HepG2 (cell line): ENCODE results near the gene PRCD. TPM values are rescaled to one million over a fixed set of nuclear protein-coding genes. Genes with fewer than 3 reads are reported as not detected.

Experiments
- AKAP8 ChIP-seq: sonication (generic); formaldehyde crosslinking; IDR thresholded peaks from 2 replicates; pipeline ENCODE4 v1.5.1; 2020; ENCODE audit warnings: mild to moderate bottlenecking, missing genetic modification reagents
- ATM ChIP-seq: fragments of 450-650 bp; IDR thresholded peaks from 2 replicates; pipeline ENCODE4 v1.7.1; 2017; ENCODE audit warnings: mild to moderate bottlenecking, borderline replicate concordance
- HNF4A ChIP-seq: sonication (generic); formaldehyde crosslinking; IDR thresholded peaks from 2 replicates; pipeline ENCODE4 v1.4.0; 2020; ENCODE audit warnings: missing genetic modification reagents
- HNF4G ChIP-seq, 2 experiments: sonication (generic) in 1 of 2; formaldehyde crosslinking in 1 of 2; IDR thresholded peaks; 2 replicates each; pipeline versions ENCODE4 v1.4.0 to v1.6.1; 2011 to 2020; ENCODE audit warnings: borderline replicate concordance in 2 of 2, low read depth in 2 of 2, mild to moderate bottlenecking in 2 of 2, low read length in 1 of 2, missing genetic modification reagents in 1 of 2, moderate library complexity in 1 of 2
- MAZ ChIP-seq, 2 experiments: sonication (generic) in 1 of 2; formaldehyde crosslinking in 1 of 2; IDR thresholded peaks; 2 replicates each; pipeline versions ENCODE4 v1.5.0 to v1.6.1; 2012 to 2020; ENCODE audit warnings: low read depth in 2 of 2, mild to moderate bottlenecking in 2 of 2, borderline replicate concordance in 1 of 2, improper control_type of control experiment in 1 of 2, low read length in 1 of 2, missing genetic modification reagents in 1 of 2, moderate library complexity in 1 of 2
- MYPOP ChIP-seq: sonication (generic); formaldehyde crosslinking; IDR thresholded peaks from 2 replicates; pipeline ENCODE4 v1.8.1; 2023; ENCODE audit warnings: mild to moderate bottlenecking, moderate library complexity, missing genetic modification reagents
- PREB ChIP-seq: sonication (generic); formaldehyde crosslinking; IDR thresholded peaks from 2 replicates; pipeline ENCODE4 v1.4.0; 2020; ENCODE audit warnings: missing genetic modification reagents
- SIN3A ChIP-seq: IDR thresholded peaks from 2 replicates; pipeline ENCODE4 v1.6.1; 2011; ENCODE audit warnings: low read depth, mild to moderate bottlenecking, control low read depth, low read length, borderline replicate concordance
- SNAI1 ChIP-seq: sonication (generic); formaldehyde crosslinking; IDR thresholded peaks from 2 replicates; pipeline ENCODE4 v1.5.0; 2020; ENCODE audit warnings: mild to moderate bottlenecking, missing genetic modification reagents, borderline replicate concordance
- TBP ChIP-seq: sonication (generic); formaldehyde crosslinking; IDR thresholded peaks from 2 replicates; pipeline ENCODE4 v1.5.0; 2020; ENCODE audit warnings: missing genetic modification reagents
- ZNF276 ChIP-seq: sonication (generic); formaldehyde crosslinking; IDR thresholded peaks from 2 replicates; pipeline ENCODE4 v1.4.0; 2020; ENCODE audit warnings: mild to moderate bottlenecking, low read depth, missing genetic modification reagents
- ZNF580 ChIP-seq: IDR thresholded peaks from 2 replicates; pipeline ENCODE4 v1.6.1; 2016; ENCODE audit warnings: low read depth, borderline replicate concordance
- polyA plus RNA-seq, 8 experiments: library from polyadenylated mRNA; depleted of rRNA in 3 of 8; stranded (reverse) in 7 of 8; unstranded in 1 of 8; fragments of >200 nt; fragmentation: Illumina TruSeq in 4 of 8; extraction: Trizol in 4 of 8; gene quantifications; 2 replicates each; pipeline versions ENCODE4 v1.2.1 to v1.2.3, GENCODE V29; 2011 to 2016; ENCODE audit warnings: low read depth in 4 of 8, missing spikeins in 1 of 8, mixed read lengths in 1 of 8; ENCODE audit not compliant: insufficient read depth in 1 of 8
- total RNA-seq, 5 experiments: library from RNA; depleted of rRNA; stranded (reverse); fragments of >200 nt; fragmentation: Illumina TruSeq; extraction: Trizol; gene quantifications; 2 replicates each; pipeline ENCODE4 v1.2.3, GENCODE V29; 2016; ENCODE audit warnings: low read depth in 1 of 5
- TF ChIP-seq, protein P1 (sequence below): sonication (generic); formaldehyde crosslinking; IDR thresholded peaks from 2 replicates; pipeline ENCODE4 v1.5.0; 2020; ENCODE audit warnings: mild to moderate bottlenecking, missing genetic modification reagents
- TF ChIP-seq, protein P2 (sequence below): sonication (generic); formaldehyde crosslinking; IDR thresholded peaks from 2 replicates; pipeline ENCODE4 v1.5.0; 2020; ENCODE audit warnings: missing genetic modification reagents
- TF ChIP-seq, protein P3 (sequence below): IDR thresholded peaks from 2 replicates; pipeline ENCODE4 v1.6.1; 2016; ENCODE audit warnings: mild to moderate bottlenecking

Gene PRCD
- total and polyA plus RNA-seq, 2 of the 13 experiments (the other 11 are each of a cell fraction or from before 2014, with no cell fraction given) = 0.51 TPM; not detected in 1

DNA sequence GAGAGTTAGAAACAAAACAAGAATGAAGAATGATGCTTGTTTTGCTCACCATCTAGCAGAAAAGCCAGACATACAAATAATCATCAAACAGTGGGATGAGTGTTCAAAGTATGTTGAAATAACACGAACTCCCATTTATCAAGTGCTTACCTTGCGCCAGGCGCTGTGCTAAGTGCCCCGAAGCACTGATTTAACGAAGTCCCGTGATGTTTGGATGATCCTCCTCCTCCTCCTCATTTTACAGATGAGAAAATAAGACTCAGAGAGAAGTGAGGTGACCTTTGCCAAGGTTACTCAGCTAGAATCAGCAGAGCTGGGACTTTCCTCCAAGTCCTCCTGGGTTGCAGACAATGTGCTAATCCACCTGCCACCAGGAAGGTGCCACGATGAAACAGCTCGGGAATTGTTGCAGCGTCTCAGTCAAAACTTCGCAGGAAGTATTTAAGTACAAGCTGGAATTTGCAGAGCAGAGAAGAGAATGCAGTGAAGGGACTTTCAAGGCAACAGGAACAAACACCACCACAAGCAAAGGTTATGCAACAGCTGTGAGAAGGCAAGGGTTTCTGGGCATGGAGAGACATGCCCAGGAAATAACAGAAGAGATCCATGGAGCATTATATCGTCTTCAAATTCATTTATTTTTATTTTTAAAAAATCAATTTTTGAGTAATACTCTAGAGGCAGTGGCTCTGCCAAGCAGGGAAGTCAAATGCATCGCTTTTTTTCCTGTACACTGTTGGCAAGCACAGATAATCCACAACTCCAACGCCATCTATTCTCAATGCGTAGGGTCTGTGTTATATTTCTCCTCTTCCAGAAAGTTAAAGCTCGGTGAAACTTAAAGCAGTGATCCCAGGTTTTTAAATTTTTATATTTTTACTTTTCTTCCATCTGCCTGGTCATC, 11.1 kb downstream of the PRCD start (continued):
- TF ChIP-seq, protein P1, sequence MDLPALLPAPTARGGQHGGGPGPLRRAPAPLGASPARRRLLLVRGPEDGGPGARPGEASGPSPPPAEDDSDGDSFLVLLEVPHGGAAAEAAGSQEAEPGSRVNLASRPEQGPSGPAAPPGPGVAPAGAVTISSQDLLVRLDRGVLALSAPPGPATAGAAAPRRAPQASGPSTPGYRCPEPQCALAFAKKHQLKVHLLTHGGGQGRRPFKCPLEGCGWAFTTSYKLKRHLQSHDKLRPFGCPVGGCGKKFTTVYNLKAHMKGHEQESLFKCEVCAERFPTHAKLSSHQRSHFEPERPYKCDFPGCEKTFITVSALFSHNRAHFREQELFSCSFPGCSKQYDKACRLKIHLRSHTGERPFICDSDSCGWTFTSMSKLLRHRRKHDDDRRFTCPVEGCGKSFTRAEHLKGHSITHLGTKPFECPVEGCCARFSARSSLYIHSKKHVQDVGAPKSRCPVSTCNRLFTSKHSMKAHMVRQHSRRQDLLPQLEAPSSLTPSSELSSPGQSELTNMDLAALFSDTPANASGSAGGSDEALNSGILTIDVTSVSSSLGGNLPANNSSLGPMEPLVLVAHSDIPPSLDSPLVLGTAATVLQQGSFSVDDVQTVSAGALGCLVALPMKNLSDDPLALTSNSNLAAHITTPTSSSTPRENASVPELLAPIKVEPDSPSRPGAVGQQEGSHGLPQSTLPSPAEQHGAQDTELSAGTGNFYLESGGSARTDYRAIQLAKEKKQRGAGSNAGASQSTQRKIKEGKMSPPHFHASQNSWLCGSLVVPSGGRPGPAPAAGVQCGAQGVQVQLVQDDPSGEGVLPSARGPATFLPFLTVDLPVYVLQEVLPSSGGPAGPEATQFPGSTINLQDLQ (CRISPR knock-in tag) = peak; percentile 29; the same call in 1 of the 2 replicates
- TF ChIP-seq MAZ (IDR thresholded peaks at IDR 0.05; ENCODE audit: borderline replicate concordance, low read depth, low read length) (no peak), MAZ (CRISPR knock-in tag; IDR thresholded peaks at IDR 0.05; ENCODE audit: low read depth) (no peak), ZNF276 (CRISPR knock-in tag) (no peak), HNF4A (CRISPR knock-in tag) (peak; percentile 43), ATM (no peak), SIN3A (no peak), ZNF580 (CRISPR knock-in tag) (peak; percentile 58; the same call in 1 of the 2 replicates), HNF4G (IDR thresholded peaks at IDR 0.05; ENCODE audit: borderline replicate concordance, low read depth, low read length) (peak; percentile 53; the same call in 1 of the 2 replicates), HNF4G (CRISPR knock-in tag; IDR thresholded peaks at IDR 0.05; ENCODE audit: borderline replicate concordance, low read depth) (no peak), TBP (CRISPR knock-in tag) (no peak), SNAI1 (peak; percentile 92; the same call in 1 of the 2 replicates), AKAP8 (CRISPR knock-in tag) (no peak), PREB (CRISPR knock-in tag) (0 out of 2 replicates have a peak, but pooled peaks have one; percentile 53), MYPOP (peak; percentile 94)
- TF ChIP-seq, protein P2, sequence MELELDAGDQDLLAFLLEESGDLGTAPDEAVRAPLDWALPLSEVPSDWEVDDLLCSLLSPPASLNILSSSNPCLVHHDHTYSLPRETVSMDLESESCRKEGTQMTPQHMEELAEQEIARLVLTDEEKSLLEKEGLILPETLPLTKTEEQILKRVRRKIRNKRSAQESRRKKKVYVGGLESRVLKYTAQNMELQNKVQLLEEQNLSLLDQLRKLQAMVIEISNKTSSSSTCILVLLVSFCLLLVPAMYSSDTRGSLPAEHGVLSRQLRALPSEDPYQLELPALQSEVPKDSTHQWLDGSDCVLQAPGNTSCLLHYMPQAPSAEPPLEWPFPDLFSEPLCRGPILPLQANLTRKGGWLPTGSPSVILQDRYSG = 0 out of 2 replicates have a peak, but pooled peaks have one; percentile 25
- TF ChIP-seq, protein P3, sequence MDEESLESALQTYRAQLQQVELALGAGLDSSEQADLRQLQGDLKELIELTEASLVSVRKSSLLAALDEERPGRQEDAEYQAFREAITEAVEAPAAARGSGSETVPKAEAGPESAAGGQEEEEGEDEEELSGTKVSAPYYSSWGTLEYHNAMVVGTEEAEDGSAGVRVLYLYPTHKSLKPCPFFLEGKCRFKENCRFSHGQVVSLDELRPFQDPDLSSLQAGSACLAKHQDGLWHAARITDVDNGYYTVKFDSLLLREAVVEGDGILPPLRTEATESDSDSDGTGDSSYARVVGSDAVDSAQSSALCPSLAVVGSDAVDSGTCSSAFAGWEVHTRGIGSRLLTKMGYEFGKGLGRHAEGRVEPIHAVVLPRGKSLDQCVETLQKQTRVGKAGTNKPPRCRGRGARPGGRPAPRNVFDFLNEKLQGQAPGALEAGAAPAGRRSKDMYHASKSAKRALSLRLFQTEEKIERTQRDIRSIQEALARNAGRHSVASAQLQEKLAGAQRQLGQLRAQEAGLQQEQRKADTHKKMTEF (CRISPR knock-in tag) = peak; percentile 82
